Loucy (cell line): ENCODE results near the gene HPSE2.

Experiments
- H2AFZ ChIP-seq: fragments of 200-600 bp; sonication (generic); 2 replicates; pipeline ENCODE4 v1.6.0; 2016; ENCODE audit warnings: antibody characterized with exemption, mild to moderate bottlenecking, low read length, moderate library complexity
- H3F3A ChIP-seq: fragments of 200-600 bp; 2 replicates; pipeline ENCODE4 v1.6.0; 2016; ENCODE audit warnings: antibody characterized with exemption, low read depth, mild to moderate bottlenecking
- H3K27me3 ChIP-seq: fragments of 200-600 bp; sonication (generic); 2 replicates; pipeline ENCODE4 v1.6.1; 2014; ENCODE audit warnings: low read length, mild to moderate bottlenecking; ENCODE audit not compliant: insufficient read depth, poor library complexity, severe bottlenecking
- H3K36me3 ChIP-seq: fragments of 200-600 bp; sonication (generic); 2 replicates; pipeline ENCODE4 v1.6.1; 2016; ENCODE audit warnings: low read length; ENCODE audit not compliant: insufficient read depth
- H3K4me1 ChIP-seq: fragments of 200-600 bp; sonication (generic); 2 replicates; pipeline ENCODE4 v1.5.1; 2014; ENCODE audit warnings: low read length, mild to moderate bottlenecking; ENCODE audit not compliant: insufficient read depth, poor library complexity, severe bottlenecking
- H3K4me2 ChIP-seq: fragments of 200-600 bp; sonication (generic); 2 replicates; pipeline ENCODE4 v1.6.0; 2014; ENCODE audit warnings: antibody characterized with exemption, low read length, low read depth, mild to moderate bottlenecking; ENCODE audit not compliant: poor library complexity, severe bottlenecking
- H3K4me3 ChIP-seq: fragments of 200-600 bp; sonication (generic); 2 replicates; pipeline ENCODE4 v1.5.1; 2014; ENCODE audit warnings: low read length, mild to moderate bottlenecking, mixed read lengths; ENCODE audit not compliant: poor library complexity, severe bottlenecking
- H3K79me2 ChIP-seq: fragments of 200-600 bp; sonication (generic); 2 replicates; pipeline ENCODE4 v1.6.1; 2014; ENCODE audit warnings: low read length; ENCODE audit not compliant: insufficient read depth
- H3K9ac ChIP-seq: fragments of 200-600 bp; sonication (generic); 2 replicates; pipeline ENCODE4 v1.6.0; 2014; ENCODE audit warnings: mild to moderate bottlenecking, low read depth, low read length, moderate library complexity; ENCODE audit not compliant: poor library complexity, severe bottlenecking
- H3K9me2 ChIP-seq: fragments of 200-600 bp; sonication (generic); replicated peaks from 2 replicates; pipeline ENCODE4 v1.6.1; 2016; ENCODE audit warnings: low read depth, low read length, mixed read lengths
- H3K9me3 ChIP-seq: fragments of 200-600 bp; sonication (generic); 2 replicates; pipeline ENCODE4 v1.6.1; 2014; ENCODE audit warnings: mild to moderate bottlenecking, antibody characterized with exemption, low read length, low read depth; ENCODE audit not compliant: insufficient read depth
- H4K20me1 ChIP-seq: fragments of 200-600 bp; sonication (generic); 2 replicates; pipeline ENCODE4 v1.6.0; 2014; ENCODE audit warnings: antibody characterized with exemption, low read length, mild to moderate bottlenecking; ENCODE audit not compliant: insufficient read depth, poor library complexity, severe bottlenecking
- CTCF ChIP-seq: fragments of 200-600 bp; sonication (generic); conservative IDR thresholded peaks from 2 replicates; pipeline ENCODE4 v1.5.1; 2014; ENCODE audit warnings: mild to moderate bottlenecking, antibody characterized with exemption, low read length
- EZH2phosphoT487 ChIP-seq: fragments of 200-600 bp; IDR thresholded peaks from 2 replicates; pipeline ENCODE4 v1.6.1; 2018; ENCODE audit warnings: antibody characterized with exemption, mild to moderate bottlenecking, moderate library complexity, borderline replicate concordance

HPSE2 gene

GRCh38 chr10:98602224-98602623 lies 633.4 kb downstream of the HPSE2 start:
- H3K4me2 ChIP-seq, result no peak overlapping the region
- no peaks in the 10 kb centered on the region for H3F3A ChIP-seq
- H2AFZ ChIP-seq, result no peak overlapping the region
- H3K9me2 ChIP-seq, result no peaks in the 10 kb centered on the region
- H4K20me1 ChIP-seq, result no peaks in the 10 kb centered on the region
- TF ChIP-seq CTCF, result no peak
- TF ChIP-seq EZH2phosphoT487, result no peak
- H3K9me3 ChIP-seq, result peaks cover 5% of the 10 kb centered on the region; the same call in 1 of the 2 replicates
- H3K4me1 ChIP-seq, result no peaks in the 10 kb centered on the region
- H3K4me3 ChIP-seq, result no peak overlapping the region
- H3K79me2 ChIP-seq, result no peaks in the 10 kb centered on the region
- no peaks in the 10 kb centered on the region for H3K27me3 ChIP-seq
- no peak overlapping the region for H3K9ac ChIP-seq
- no peaks in the 10 kb centered on the region for H3K36me3 ChIP-seq

- no peaks in the 10 kb centered on the region for H4K20me1 ChIP-seq
- peaks cover 10% of the 10 kb centered on the region; the same call in 1 of the 2 replicates for H3K9me3 ChIP-seq
- no peaks in the 10 kb centered on the region for H3F3A ChIP-seq
- H3K9ac ChIP-seq, result no peak overlapping the region
- H3K9me2 ChIP-seq, result no peaks in the 10 kb centered on the region
- no peaks in the 10 kb centered on the region for H3K79me2 ChIP-seq
- no peak for TF ChIP-seq CTCF
- no peak for TF ChIP-seq EZH2phosphoT487
- no peaks in the 10 kb centered on the region for H3K36me3 ChIP-seq
- no peaks in the 10 kb centered on the region for H3K4me1 ChIP-seq
- no peaks in the 10 kb centered on the region for H3K27me3 ChIP-seq
- no peak overlapping the region for H2AFZ ChIP-seq
- H3K4me2 ChIP-seq, result no peak overlapping the region
- H3K4me3 ChIP-seq, result no peak overlapping the region
Measured at GRCh38 chr10:98599032-98599610, 636.5 kb downstream of the HPSE2 start.

GRCh38 chr10:98596404-98596803 lies 639.2 kb downstream of the HPSE2 start:
- no peaks in the 10 kb centered on the region for H3K27me3 ChIP-seq
- H3K9me2 ChIP-seq, result no peaks in the 10 kb centered on the region
- H3K36me3 ChIP-seq, result no peaks in the 10 kb centered on the region
- H3F3A ChIP-seq, result no peaks in the 10 kb centered on the region
- H3K4me3 ChIP-seq, result no peak overlapping the region
- H3K79me2 ChIP-seq, result no peaks in the 10 kb centered on the region
- TF ChIP-seq CTCF, result no peak
- H2AFZ ChIP-seq, result no peak overlapping the region
- H3K4me2 ChIP-seq, result no peak overlapping the region
- H3K4me1 ChIP-seq, result no peaks in the 10 kb centered on the region
- H3K9ac ChIP-seq, result no peak overlapping the region
- H4K20me1 ChIP-seq, result no peaks in the 10 kb centered on the region
- H3K9me3 ChIP-seq, result peaks cover 10% of the 10 kb centered on the region; the same call in 1 of the 2 replicates
